ENCODE measurements around the gene CBLB.
A peak's percentile ranks its signal among the peaks of the same experiment; 100 is the strongest.

The CBLB gene

DNA sequence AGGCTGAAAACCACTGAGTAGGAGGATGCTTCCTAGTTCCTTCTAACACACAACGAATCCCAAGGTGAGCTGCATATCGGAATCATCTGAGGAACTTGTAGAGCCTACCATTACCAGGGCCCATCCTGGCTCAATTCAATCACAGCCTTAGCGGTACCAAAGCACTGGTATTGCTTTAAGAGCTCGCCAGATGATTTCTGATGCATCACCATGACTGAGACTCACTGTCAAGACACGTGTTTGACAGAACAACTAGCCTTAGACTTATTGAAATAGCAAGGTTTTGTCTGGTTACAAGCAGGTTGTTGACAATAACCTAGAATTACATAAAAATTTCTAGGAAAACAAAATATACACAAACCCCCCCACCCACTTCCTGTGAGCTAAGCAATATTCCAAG, 68.5 kb downstream of the CBLB start:
- no peak overlapping the region for H3K27ac ChIP-seq (ENCODE audit: low read depth, low read length)
- H3K36me3 ChIP-seq (ENCODE audit: control insufficient read depth in 5 of 5, insufficient read depth in 5 of 5, low read length in 5 of 5) = no peaks in the 10 kb centered on the region
- H3K27me3 ChIP-seq (ENCODE audit: control insufficient read depth in 5 of 5, insufficient read depth in 4 of 5, low read length in 5 of 5) = no peaks in the 10 kb centered on the region
- no peak overlapping the region for H3K4me3 ChIP-seq (ENCODE audit: low read depth in 1 of 5, low read length in 5 of 5)
- no peaks in the 10 kb centered on the region for H3K9me3 ChIP-seq (ENCODE audit: control insufficient read depth in 5 of 5, low read length in 5 of 5)
- H3K4me1 ChIP-seq (ENCODE audit: control insufficient read depth in 5 of 5, insufficient read depth in 5 of 5, low read length in 5 of 5) = peaks cover 0 to 13% (median 0%) of the 10 kb centered on the region in 5 donors
- no peak overlapping the region for H3K9ac ChIP-seq (ENCODE audit: low read length in 5 of 5)

DNA sequence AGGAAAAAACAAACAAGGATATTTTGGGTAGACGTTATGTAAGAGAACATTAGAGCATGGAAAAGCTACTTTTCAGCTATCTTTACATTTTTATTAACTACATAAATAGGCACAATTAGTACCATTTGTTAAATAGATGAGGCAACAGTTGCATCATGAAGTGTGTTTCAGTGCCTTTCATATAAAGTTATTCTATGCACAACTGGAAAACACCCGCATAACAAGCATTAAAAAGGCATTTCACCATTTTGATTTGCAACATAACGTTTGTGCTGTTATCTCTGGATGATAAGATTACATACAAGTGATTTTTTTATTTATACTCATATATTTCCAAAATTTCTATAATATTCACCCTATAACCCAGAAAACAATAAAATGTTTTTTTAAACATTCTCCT, 69.5 kb downstream of the CBLB start:
- H3K27me3 ChIP-seq (ENCODE audit: control insufficient read depth in 5 of 5, insufficient read depth in 4 of 5, low read length in 5 of 5) = no peaks in the 10 kb centered on the region
- H3K36me3 ChIP-seq (ENCODE audit: control insufficient read depth in 5 of 5, insufficient read depth in 5 of 5, low read length in 5 of 5) = no peaks in the 10 kb centered on the region
- H3K27ac ChIP-seq (ENCODE audit: low read depth, low read length) = no peak overlapping the region
- H3K9me3 ChIP-seq (ENCODE audit: control insufficient read depth in 5 of 5, low read length in 5 of 5) = no peaks in the 10 kb centered on the region
- H3K4me3 ChIP-seq (ENCODE audit: low read depth in 1 of 5, low read length in 5 of 5) = no peak overlapping the region
- H3K9ac ChIP-seq (ENCODE audit: low read length in 5 of 5) = no peak overlapping the region
- peaks cover 0 to 13% (median 0%) of the 10 kb centered on the region in 5 donors for H3K4me1 ChIP-seq (ENCODE audit: control insufficient read depth in 5 of 5, insufficient read depth in 5 of 5, low read length in 5 of 5)

DNA sequence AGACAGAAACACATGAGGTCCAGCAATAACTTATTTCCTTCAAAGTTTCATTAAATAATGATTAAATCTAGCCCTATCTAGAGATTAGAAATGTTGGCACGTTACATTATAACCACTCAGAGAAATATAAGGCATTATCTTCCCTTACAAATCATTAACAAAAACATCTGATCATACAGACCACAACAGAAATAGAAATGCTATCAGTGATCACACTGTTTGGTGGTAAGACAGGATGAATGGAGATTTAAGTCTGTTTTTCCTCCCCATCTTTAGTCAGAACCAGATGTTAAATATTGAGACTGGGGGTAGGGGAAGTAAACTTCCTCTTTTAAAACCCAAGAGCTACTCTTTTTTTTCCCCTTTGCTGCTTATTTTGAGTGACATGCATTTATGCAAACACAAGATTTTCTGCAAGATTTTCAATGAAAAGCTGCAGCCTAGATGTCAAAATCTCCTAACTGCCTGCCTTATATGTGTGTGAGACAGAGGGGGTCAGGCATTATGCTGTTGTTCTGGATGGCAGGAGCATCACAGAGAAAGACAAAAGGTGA, 70.4 kb downstream of the CBLB start:
- Histone ChIP-seq H3K36me3 (ENCODE audit: control insufficient read depth in 5 of 5, insufficient read depth in 5 of 5, low read length in 5 of 5) (no peaks in the 10 kb centered on the region), H3K9me3 (ENCODE audit: control insufficient read depth in 5 of 5, low read length in 5 of 5) (no peaks in the 10 kb centered on the region), H3K4me1 (ENCODE audit: control insufficient read depth in 5 of 5, insufficient read depth in 5 of 5, low read length in 5 of 5) (peaks cover 0 to 13% (median 0%) of the 10 kb centered on the region in 5 donors), H3K27me3 (ENCODE audit: control insufficient read depth in 5 of 5, insufficient read depth in 4 of 5, low read length in 5 of 5) (no peaks in the 10 kb centered on the region), H3K4me3 (ENCODE audit: low read depth in 1 of 5, low read length in 5 of 5) (no peak overlapping the region), H3K9ac (ENCODE audit: low read length in 5 of 5) (no peak overlapping the region), H3K27ac (ENCODE audit: low read depth, low read length) (no peak overlapping the region)

DNA sequence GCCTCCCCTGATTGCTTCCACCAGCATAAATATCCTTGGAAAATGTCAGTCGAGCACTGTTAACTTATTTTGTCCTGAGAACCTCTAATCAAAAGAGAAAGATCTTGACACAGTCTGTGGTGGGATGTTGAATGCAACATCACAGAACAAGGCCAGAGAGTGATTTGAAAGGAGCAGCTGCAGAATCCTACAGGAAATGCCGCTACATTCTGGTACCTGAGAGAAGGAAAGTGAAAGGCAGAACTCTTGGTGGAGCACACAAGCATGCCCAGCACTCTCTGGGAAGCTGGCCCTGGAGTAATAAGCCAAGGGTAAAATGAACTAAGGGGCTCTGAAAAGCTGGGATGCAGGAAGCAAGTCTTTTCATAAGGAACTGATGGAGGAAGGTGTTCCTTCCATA, 75.8 kb downstream of the CBLB start:
- Histone ChIP-seq H3K9ac (ENCODE audit: low read length in 5 of 5) (no peak overlapping the region), H3K4me1 (ENCODE audit: control insufficient read depth in 5 of 5, insufficient read depth in 5 of 5, low read length in 5 of 5) (peaks cover 5 to 26% (median 15%) of the 10 kb centered on the region in 5 donors), H3K4me3 (ENCODE audit: low read depth in 1 of 5, low read length in 5 of 5) (no peak overlapping the region), H3K36me3 (ENCODE audit: control insufficient read depth in 5 of 5, insufficient read depth in 5 of 5, low read length in 5 of 5) (no peaks in the 10 kb centered on the region), H3K9me3 (ENCODE audit: control insufficient read depth in 5 of 5, low read length in 5 of 5) (no peaks in the 10 kb centered on the region), H3K27me3 (ENCODE audit: control insufficient read depth in 5 of 5, insufficient read depth in 4 of 5, low read length in 5 of 5) (no peaks in the 10 kb centered on the region), H3K27ac (ENCODE audit: low read depth, low read length) (peak overlapping the region; percentile 56)

DNA sequence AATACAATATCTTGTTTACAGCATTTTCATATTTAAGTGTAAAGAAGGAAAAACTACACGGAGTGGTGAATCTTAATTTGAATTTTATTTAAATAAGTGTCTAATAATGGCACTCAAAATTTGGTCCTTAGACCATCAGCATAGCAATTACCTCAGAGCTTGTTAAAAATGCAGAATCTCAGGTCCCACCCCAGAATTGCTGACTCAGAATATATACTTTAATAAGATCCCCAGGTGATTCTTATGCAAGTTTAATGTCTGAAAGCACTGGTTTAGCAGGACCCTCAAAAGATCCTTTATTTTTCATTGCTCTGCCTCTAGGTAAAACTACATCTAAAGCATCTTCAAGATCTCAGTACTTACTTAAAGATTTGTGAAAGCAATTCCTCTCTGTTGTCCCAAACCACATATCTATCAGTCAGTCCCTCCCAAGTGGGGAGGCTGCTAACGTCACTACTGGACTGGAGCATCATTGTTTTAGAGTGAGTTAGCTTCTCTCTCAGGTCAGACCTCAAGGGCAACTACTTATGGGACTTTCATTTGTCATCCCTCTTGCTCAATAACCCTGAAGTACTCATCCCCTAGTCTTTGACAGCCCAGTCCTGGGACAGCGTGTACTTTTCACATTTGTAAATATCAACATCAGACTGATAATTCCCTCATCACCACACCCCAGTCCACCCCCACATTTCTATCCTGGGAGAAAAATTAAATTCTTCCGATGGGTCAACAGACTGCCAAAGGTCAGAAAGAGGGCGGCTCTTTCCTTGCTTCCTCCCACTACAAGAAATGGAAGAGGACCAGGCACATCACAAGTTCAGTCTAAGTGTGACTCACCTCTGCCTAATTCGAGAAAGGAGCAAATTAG, 76.7 kb downstream of the CBLB start:
- H3K4me1 ChIP-seq (ENCODE audit: control insufficient read depth in 5 of 5, insufficient read depth in 5 of 5, low read length in 5 of 5) = peaks cover 5 to 26% (median 15%) of the 10 kb centered on the region in 5 donors

DNA sequence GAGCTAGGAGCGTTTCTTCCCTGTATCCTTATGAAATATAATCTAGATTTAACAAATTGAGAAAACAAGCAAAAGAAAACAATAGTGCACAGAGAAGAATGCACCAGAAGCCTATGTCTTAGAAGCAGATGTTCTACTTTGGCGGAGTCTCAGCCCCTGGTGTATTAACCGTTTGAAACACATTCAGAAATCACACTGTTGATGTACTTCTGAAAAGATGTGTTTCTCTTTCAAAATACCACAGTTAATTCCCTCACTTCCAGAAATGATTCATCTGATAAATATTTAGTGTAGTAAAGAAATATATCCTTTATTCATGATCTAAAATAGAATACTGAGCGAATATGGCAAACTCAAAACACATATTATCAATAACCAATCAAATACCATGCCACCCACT, 77.7 kb downstream of the CBLB start:
- H3K4me3 ChIP-seq (ENCODE audit: low read depth in 1 of 5, low read length in 5 of 5) = no peak overlapping the region
- H3K36me3 ChIP-seq (ENCODE audit: control insufficient read depth in 5 of 5, insufficient read depth in 5 of 5, low read length in 5 of 5) = no peaks in the 10 kb centered on the region
- no peaks in the 10 kb centered on the region for H3K27me3 ChIP-seq (ENCODE audit: control insufficient read depth in 5 of 5, insufficient read depth in 4 of 5, low read length in 5 of 5)
- peak overlapping the region; percentile 14 for H3K27ac ChIP-seq (ENCODE audit: low read depth, low read length)
- H3K9ac ChIP-seq (ENCODE audit: low read length in 5 of 5) = peak overlapping the region in 1 of 5 donors; percentile 32
- peaks cover 5 to 28% (median 15%) of the 10 kb centered on the region in 5 donors for H3K4me1 ChIP-seq (ENCODE audit: control insufficient read depth in 5 of 5, insufficient read depth in 5 of 5, low read length in 5 of 5)
- H3K9me3 ChIP-seq (ENCODE audit: control insufficient read depth in 5 of 5, low read length in 5 of 5) = no peaks in the 10 kb centered on the region

More for the DNA sequence above, 76.7 kb downstream of the CBLB start:
- H3K36me3 ChIP-seq (ENCODE audit: control insufficient read depth in 5 of 5, insufficient read depth in 5 of 5, low read length in 5 of 5) = no peaks in the 10 kb centered on the region
- H3K9me3 ChIP-seq (ENCODE audit: control insufficient read depth in 5 of 5, low read length in 5 of 5) = no peaks in the 10 kb centered on the region
- no peaks in the 10 kb centered on the region for H3K27me3 ChIP-seq (ENCODE audit: control insufficient read depth in 5 of 5, insufficient read depth in 4 of 5, low read length in 5 of 5)
- H3K27ac ChIP-seq (ENCODE audit: low read depth, low read length) = peak overlapping the region; percentile 56
- no peak overlapping the region for H3K9ac ChIP-seq (ENCODE audit: low read length in 5 of 5)
- H3K4me3 ChIP-seq (ENCODE audit: low read depth in 1 of 5, low read length in 5 of 5) = no peak overlapping the region

DNA sequence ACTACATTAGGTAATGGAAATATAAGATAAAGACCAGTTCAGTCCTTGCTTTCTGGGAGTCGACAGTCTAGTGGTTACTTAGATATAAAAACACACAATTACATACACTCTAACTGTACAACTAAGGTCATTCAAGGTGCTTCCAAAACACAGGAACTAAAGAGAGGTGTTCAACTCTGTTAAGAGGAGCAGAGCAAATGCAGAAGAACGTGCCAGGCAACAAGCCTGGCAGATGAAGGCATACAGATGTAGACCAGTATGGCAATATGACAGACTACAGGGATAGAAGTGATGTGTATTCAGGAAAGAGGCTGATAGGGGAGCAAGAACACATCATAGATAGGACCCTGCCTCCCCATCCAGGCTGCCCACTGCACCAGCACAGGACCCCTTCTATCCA, 78.3 kb downstream of the CBLB start:
- Histone ChIP-seq H3K9ac (ENCODE audit: low read length in 5 of 5) (peak overlapping the region in 1 of 5 donors; percentile 32), H3K27ac (ENCODE audit: low read depth, low read length) (peak overlapping the region; percentile 14), H3K9me3 (ENCODE audit: control insufficient read depth in 5 of 5, low read length in 5 of 5) (no peaks in the 10 kb centered on the region), H3K27me3 (ENCODE audit: control insufficient read depth in 5 of 5, insufficient read depth in 4 of 5, low read length in 5 of 5) (no peaks in the 10 kb centered on the region), H3K4me3 (ENCODE audit: low read depth in 1 of 5, low read length in 5 of 5) (no peak overlapping the region), H3K36me3 (ENCODE audit: control insufficient read depth in 5 of 5, insufficient read depth in 5 of 5, low read length in 5 of 5) (no peaks in the 10 kb centered on the region), H3K4me1 (ENCODE audit: control insufficient read depth in 5 of 5, insufficient read depth in 5 of 5, low read length in 5 of 5) (peaks cover 5 to 28% (median 15%) of the 10 kb centered on the region in 5 donors)

DNA sequence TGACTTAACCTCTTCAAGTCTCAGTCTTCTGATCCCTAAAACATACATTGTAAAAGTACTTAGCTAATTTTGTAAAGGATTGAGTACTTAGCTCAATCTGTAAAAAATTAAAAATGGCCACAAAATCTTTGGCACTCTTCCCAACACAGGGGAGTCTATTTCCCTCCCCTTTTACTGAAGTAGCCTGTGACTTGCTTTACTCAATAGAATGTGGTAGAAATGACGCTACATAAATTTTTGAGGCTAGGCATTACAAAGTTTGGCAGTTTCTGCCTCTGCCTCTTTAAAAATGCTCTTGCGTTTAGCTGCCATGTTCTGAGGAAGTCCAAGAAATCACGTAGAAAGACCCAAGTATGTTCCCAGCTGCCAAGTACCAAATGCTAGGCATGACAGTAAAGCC, 80.2 kb downstream of the CBLB start:
- Histone ChIP-seq H3K4me1 (ENCODE audit: control insufficient read depth in 5 of 5, insufficient read depth in 5 of 5, low read length in 5 of 5) (peaks cover 5 to 28% (median 15%) of the 10 kb centered on the region in 5 donors), H3K9ac (ENCODE audit: low read length in 5 of 5) (no peak overlapping the region), H3K27ac (ENCODE audit: low read depth, low read length) (no peak overlapping the region), H3K4me3 (ENCODE audit: low read depth in 1 of 5, low read length in 5 of 5) (no peak overlapping the region), H3K9me3 (ENCODE audit: control insufficient read depth in 5 of 5, low read length in 5 of 5) (no peaks in the 10 kb centered on the region), H3K36me3 (ENCODE audit: control insufficient read depth in 5 of 5, insufficient read depth in 5 of 5, low read length in 5 of 5) (no peaks in the 10 kb centered on the region), H3K27me3 (ENCODE audit: control insufficient read depth in 5 of 5, insufficient read depth in 4 of 5, low read length in 5 of 5) (no peaks in the 10 kb centered on the region)

DNA sequence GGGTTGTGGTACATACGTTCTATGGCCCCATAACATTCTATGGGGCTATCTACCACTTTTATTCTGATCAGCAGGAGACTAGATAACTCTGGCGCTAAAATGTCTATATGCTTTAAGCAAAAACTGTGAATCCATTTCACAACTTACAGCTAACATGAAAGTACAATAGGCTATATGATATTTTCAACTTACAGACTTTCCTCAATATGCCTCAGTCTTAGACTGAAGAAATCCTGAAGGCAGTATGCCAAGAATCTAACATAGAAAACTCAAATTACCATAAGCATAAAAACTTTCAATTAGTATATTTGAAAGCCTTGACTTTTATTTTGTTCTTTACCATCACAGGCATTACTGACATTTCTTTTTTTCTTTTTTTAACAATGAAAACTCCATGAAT, 81.4 kb downstream of the CBLB start:
- no peak overlapping the region for H3K27ac ChIP-seq (ENCODE audit: low read depth, low read length)
- no peaks in the 10 kb centered on the region for H3K36me3 ChIP-seq (ENCODE audit: control insufficient read depth in 5 of 5, insufficient read depth in 5 of 5, low read length in 5 of 5)
- peaks cover 2 to 20% (median 7%) of the 10 kb centered on the region in 5 donors for H3K4me1 ChIP-seq (ENCODE audit: control insufficient read depth in 5 of 5, insufficient read depth in 5 of 5, low read length in 5 of 5)

DNA sequence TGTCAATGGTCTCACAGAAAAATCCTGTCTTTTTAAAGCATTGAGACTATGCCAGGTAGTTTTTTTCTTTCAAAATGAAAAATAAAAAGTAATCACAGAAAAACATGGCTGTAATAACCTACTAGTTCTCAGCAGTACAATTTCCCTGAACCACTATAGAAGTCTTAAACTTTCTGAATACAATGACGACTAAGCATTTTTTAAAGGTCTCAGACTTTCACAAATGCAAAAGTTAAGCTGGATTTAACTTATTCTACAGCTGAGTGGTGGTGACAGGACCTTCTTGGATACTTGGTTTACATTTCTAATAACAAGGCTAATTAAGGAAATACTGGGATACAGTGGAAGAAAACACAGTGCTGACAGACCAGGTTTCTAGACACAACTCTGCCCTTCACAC, 81.8 kb downstream of the CBLB start:
- H3K36me3 ChIP-seq (ENCODE audit: control insufficient read depth in 5 of 5, insufficient read depth in 5 of 5, low read length in 5 of 5) = no peaks in the 10 kb centered on the region
- H3K27ac ChIP-seq (ENCODE audit: low read depth, low read length) = no peak overlapping the region
- H3K27me3 ChIP-seq (ENCODE audit: control insufficient read depth in 5 of 5, insufficient read depth in 4 of 5, low read length in 5 of 5) = no peaks in the 10 kb centered on the region
- H3K4me1 ChIP-seq (ENCODE audit: control insufficient read depth in 5 of 5, insufficient read depth in 5 of 5, low read length in 5 of 5) = peaks cover 0 to 17% (median 6%) of the 10 kb centered on the region in 5 donors
- H3K9ac ChIP-seq (ENCODE audit: low read length in 5 of 5) = no peak overlapping the region
- no peaks in the 10 kb centered on the region for H3K9me3 ChIP-seq (ENCODE audit: control insufficient read depth in 5 of 5, low read length in 5 of 5)
- H3K4me3 ChIP-seq (ENCODE audit: low read depth in 1 of 5, low read length in 5 of 5) = no peak overlapping the region

More for the DNA sequence above, 81.4 kb downstream of the CBLB start:
- Histone ChIP-seq H3K27me3 (ENCODE audit: control insufficient read depth in 5 of 5, insufficient read depth in 4 of 5, low read length in 5 of 5) (no peaks in the 10 kb centered on the region), H3K9me3 (ENCODE audit: control insufficient read depth in 5 of 5, low read length in 5 of 5) (no peaks in the 10 kb centered on the region), H3K4me3 (ENCODE audit: low read depth in 1 of 5, low read length in 5 of 5) (no peak overlapping the region), H3K9ac (ENCODE audit: low read length in 5 of 5) (no peak overlapping the region)

Data from subcutaneous abdominal adipose tissue (tissue), 5 donors.